Neural progenitor cell (in vitro differentiated cells): Measurements from ENCODE around the gene CHI3L2. TPM values are rescaled to one million over a fixed set of nuclear protein-coding genes. Genes with fewer than 3 reads are reported as not detected.

Experiments used
- DNase-seq: peaks from one replicate; pipeline ENCODE4 v3.0.0-alpha.2; 2016; ENCODE audit warnings: low spot score
- H2AFZ ChIP-seq: fragments of 200-600 bp; sonication (generic); replicated peaks from 2 replicates; pipeline ENCODE4 v1.6.1; 2016; ENCODE audit warnings: antibody characterized with exemption
- H3F3A ChIP-seq: fragments of 200-600 bp; sonication (generic); 2 replicates; pipeline ENCODE4 v1.6.1; 2016; ENCODE audit warnings: antibody characterized with exemption, low read depth
- H3K27ac ChIP-seq: fragments of 200-600 bp; sonication (generic); 2 replicates; pipeline ENCODE4 v1.5.1; 2016; ENCODE audit warnings: mild to moderate bottlenecking
- H3K27me3 ChIP-seq: fragments of 200-600 bp; sonication (generic); 2 replicates; pipeline ENCODE4 v1.6.1; 2016; ENCODE audit warnings: mild to moderate bottlenecking, moderate library complexity
- H3K36me3 ChIP-seq: fragments of 200-600 bp; sonication (generic); 2 replicates; pipeline ENCODE4 v1.5.1; 2016
- H3K4me1 ChIP-seq: fragments of 200-600 bp; sonication (generic); 2 replicates; pipeline ENCODE4 v1.6.1; 2016; ENCODE audit warnings: mixed run types
- H3K4me2 ChIP-seq: fragments of 200-600 bp; sonication (generic); 2 replicates; pipeline ENCODE4 v1.6.1; 2016
- H3K4me3 ChIP-seq: fragments of 200-600 bp; sonication (generic); 2 replicates; pipeline ENCODE4 v1.5.1; 2016
- H3K79me2 ChIP-seq: fragments of 200-600 bp; sonication (generic); 2 replicates; pipeline ENCODE4 v1.6.1; 2016; ENCODE audit warnings: low read depth
- H3K9ac ChIP-seq: fragments of 200-600 bp; sonication (generic); 2 replicates; pipeline ENCODE4 v1.6.1; 2016
- H3K9me3 ChIP-seq: fragments of 200-600 bp; sonication (generic); 2 replicates; pipeline ENCODE4 v1.5.1; 2016; ENCODE audit warnings: low read depth
- H4K20me1 ChIP-seq: fragments of 200-600 bp; sonication (generic); 2 replicates; pipeline ENCODE4 v1.6.1; 2016; ENCODE audit warnings: low read depth
- H3K27ac Mint-ChIP-seq: 3 replicates; pipeline ENCODE4 v1.8.0; 2021; ENCODE audit warnings: mixed read lengths
- H3K27me3 Mint-ChIP-seq: 2 replicates; pipeline ENCODE4 v1.8.0; 2022; ENCODE audit warnings: low read depth, mild to moderate bottlenecking, inconsistent platforms, moderate library complexity, mixed read lengths; ENCODE audit not compliant: insufficient read depth
- H3K36me3 Mint-ChIP-seq: 3 replicates; pipeline ENCODE4 v1.8.0; 2021; ENCODE audit warnings: mixed read lengths
- H3K4me1 Mint-ChIP-seq: 3 replicates; pipeline ENCODE4 v1.8.0; 2021; ENCODE audit warnings: mixed read lengths
- H3K4me3 Mint-ChIP-seq: 3 replicates; pipeline ENCODE4 v1.8.0; 2021; ENCODE audit warnings: mild to moderate bottlenecking, moderate library complexity, mixed read lengths
- H3K9me3 Mint-ChIP-seq: 3 replicates; pipeline ENCODE4 v1.8.0; 2020; ENCODE audit warnings: mixed read lengths
- CTCF ChIP-seq: fragments of 200-600 bp; sonication (generic); IDR thresholded peaks from 2 replicates; pipeline ENCODE4 v1.5.1; 2017; ENCODE audit warnings: antibody characterized with exemption, mild to moderate bottlenecking
- EZH2 ChIP-seq: fragments of 200-600 bp; sonication (generic); IDR thresholded peaks from 2 replicates; pipeline ENCODE4 v1.6.1; 2017; ENCODE audit warnings: antibody characterized with exemption, mild to moderate bottlenecking, moderate library complexity
- EZH2phosphoT487 ChIP-seq: fragments of 200-600 bp; sonication (generic); IDR thresholded peaks from 2 replicates; pipeline ENCODE4 v1.6.1; 2017; ENCODE audit warnings: antibody characterized with exemption
- total RNA-seq: library from RNA; depleted of rRNA; stranded (reverse); fragments of >200 nt; gene quantifications from 2 replicates; pipeline ENCODE4 v1.2.3, GENCODE V29; 2015; ENCODE audit warnings: low replicate concordance

Gene CHI3L2
- total RNA-seq, 1 donor from 2014 or later: not detected

GRCh38 chr1:111218701-111219556 is 8.6 kb upstream of the CHI3L2 start:
- peaks cover 35% of the 10 kb centered on the region for H3K4me1 Mint-ChIP-seq
- H3K4me3 Mint-ChIP-seq: no peak overlapping the region
- no peaks in the 10 kb centered on the region for H3K36me3 Mint-ChIP-seq
- Histone ChIP-seq H3F3A (peaks cover 27% of the 10 kb centered on the region), H3K79me2 (no peaks in the 10 kb centered on the region), H3K36me3 (no peaks in the 10 kb centered on the region), H3K27ac (peak overlapping the region; percentile 84), H3K4me3 (no peak overlapping the region), H4K20me1 (no peaks in the 10 kb centered on the region), H3K9ac (no peak overlapping the region), H3K4me1 (peaks cover 46% of the 10 kb centered on the region), H3K27me3 (no peaks in the 10 kb centered on the region), H2AFZ (no peak overlapping the region), H3K4me2 (peak overlapping the region; percentile 61), H3K9me3 (no peaks in the 10 kb centered on the region)
- DNase-seq: no peak
- H3K27ac Mint-ChIP-seq: peak overlapping the region; percentile 78
- peaks cover 12% of the 10 kb centered on the region for H3K27me3 Mint-ChIP-seq
- H3K9me3 Mint-ChIP-seq: peaks cover 5% of the 10 kb centered on the region
- no peak for TF ChIP-seq EZH2phosphoT487
- TF ChIP-seq EZH2: no peak
- no peak for TF ChIP-seq CTCF

GRCh38 chr1:111219557-111220286 is 7.8 kb upstream of the CHI3L2 start:
- Histone ChIP-seq H3K27me3 (no peaks in the 10 kb centered on the region), H4K20me1 (no peaks in the 10 kb centered on the region), H3F3A (peaks cover 27% of the 10 kb centered on the region), H3K4me1 (peaks cover 40% of the 10 kb centered on the region), H3K36me3 (no peaks in the 10 kb centered on the region), H3K9ac (no peak overlapping the region), H3K79me2 (no peaks in the 10 kb centered on the region), H3K4me3 (peak overlapping the region; percentile 4), H3K9me3 (no peaks in the 10 kb centered on the region), H3K4me2 (peak overlapping the region; percentile 61), H3K27ac (peak overlapping the region; percentile 84), H2AFZ (peak overlapping the region; percentile 26)
- Mint-ChIP-seq H3K4me1 (peaks cover 35% of the 10 kb centered on the region), H3K27ac (peak overlapping the region; percentile 78), H3K9me3 (peaks cover 5% of the 10 kb centered on the region), H3K27me3 (peaks cover 12% of the 10 kb centered on the region), H3K36me3 (no peaks in the 10 kb centered on the region), H3K4me3 (no peak overlapping the region)
- peak; percentile 87 for DNase-seq
- TF ChIP-seq EZH2 (no peak), EZH2phosphoT487 (peak; percentile 80)

GRCh38 chr1:111220302-111220890 is 7.1 kb upstream of the CHI3L2 start:
- H3K27ac ChIP-seq: peak overlapping the region; percentile 84
- TF ChIP-seq EZH2phosphoT487: no peak
- TF ChIP-seq EZH2: no peak
- TF ChIP-seq CTCF: no peak
- peak overlapping the region; percentile 61 for H3K4me2 ChIP-seq
- H3K27me3 Mint-ChIP-seq: peaks cover 11% of the 10 kb centered on the region
- no peaks in the 10 kb centered on the region for H3K36me3 ChIP-seq
- H3K9me3 ChIP-seq: no peaks in the 10 kb centered on the region
- H3K27me3 ChIP-seq: no peaks in the 10 kb centered on the region
- DNase-seq: no peak
- no peaks in the 10 kb centered on the region for H4K20me1 ChIP-seq
- peaks cover 38% of the 10 kb centered on the region for H3K4me1 Mint-ChIP-seq
- H3K9ac ChIP-seq: no peak overlapping the region
- H3K4me3 ChIP-seq: no peak overlapping the region
- H3K36me3 Mint-ChIP-seq: no peaks in the 10 kb centered on the region
- H2AFZ ChIP-seq: peak overlapping the region; percentile 26
- peaks cover 33% of the 10 kb centered on the region for H3K4me1 ChIP-seq
- H3F3A ChIP-seq: peaks cover 27% of the 10 kb centered on the region
- H3K9me3 Mint-ChIP-seq: peaks cover 5% of the 10 kb centered on the region
- H3K79me2 ChIP-seq: no peaks in the 10 kb centered on the region
- H3K27ac Mint-ChIP-seq: peak overlapping the region; percentile 77
- no peak overlapping the region for H3K4me3 Mint-ChIP-seq
